PC-9 (cell line): ENCODE results near the gene HSPBP1. TPM values are rescaled to one million over a fixed set of nuclear protein-coding genes. Genes with fewer than 3 reads are reported as not detected.

Experiments
- BruUV-seq: library from RNA; stranded (reverse); fragments of 400-500 nt; replicated peaks from 2 replicates; lab custom pipeline; 2021; lab: Mats Ljungman, UMichigan
- CTCF ChIA-PET: fragments of 300-600 bp; sonication (Branson Sonifier 250); formaldehyde crosslinking; loops from one replicate; lab custom pipeline; 2022; ENCODE audit warnings: antibody characterized with exemption; lab: Charles Lee
- POLR2A ChIA-PET: fragments of 300-600 bp; sonication (Branson Sonifier 250); formaldehyde crosslinking; loops from one replicate; lab custom pipeline; 2022; ENCODE audit warnings: antibody characterized with exemption; ENCODE audit not compliant: unreplicated experiment; lab: Charles Lee
- DNase-seq, 2 experiments: peaks; one replicate each; pipeline versions ENCODE4 v3.0.0 to v3.0.0-alpha.2; 2015 to 2022; ENCODE audit warnings: mixed read lengths in 1 of 2
- H2AFZ ChIP-seq: fragments of 200-600 bp; sonication (generic); 2 replicates; pipeline ENCODE4 v1.8.1; 2017; ENCODE audit warnings: antibody characterized with exemption
- H3F3A ChIP-seq: fragments of 200-600 bp; sonication (generic); 2 replicates; pipeline ENCODE4 v1.8.1; 2017; ENCODE audit warnings: antibody characterized with exemption, mild to moderate bottlenecking, low read depth; ENCODE audit not compliant: insufficient read depth
- H3K27ac ChIP-seq: fragments of 200-600 bp; sonication (generic); 2 replicates; pipeline ENCODE4 v1.6.1; 2016; ENCODE audit warnings: mixed run types
- H3K27me3 ChIP-seq: fragments of 200-600 bp; sonication (generic); 2 replicates; pipeline ENCODE4 v1.6.1; 2016; ENCODE audit warnings: low read depth, mixed run types; ENCODE audit not compliant: insufficient read depth
- H3K36me3 ChIP-seq: fragments of 200-600 bp; sonication (generic); 2 replicates; pipeline ENCODE4 v1.6.1; 2016; ENCODE audit warnings: low read depth, mixed run types
- H3K4me1 ChIP-seq: fragments of 200-600 bp; sonication (generic); replicated peaks from 2 replicates; pipeline ENCODE4 v1.6.1; 2016; ENCODE audit warnings: mixed run types; ENCODE audit not compliant: insufficient read depth
- H3K4me2 ChIP-seq: fragments of 200-600 bp; sonication (generic); 2 replicates; pipeline ENCODE4 v1.6.1; 2017; ENCODE audit warnings: mixed run types
- H3K4me3 ChIP-seq: fragments of 200-600 bp; sonication (generic); 2 replicates; pipeline ENCODE4 v1.6.1; 2016; ENCODE audit warnings: mixed run types
- H3K79me2 ChIP-seq: fragments of 200-600 bp; sonication (generic); 2 replicates; pipeline ENCODE4 v1.6.1; 2017; ENCODE audit warnings: low read depth, mixed run types
- H3K9me2 ChIP-seq: fragments of 200-600 bp; sonication (generic); 2 replicates; pipeline ENCODE4 v1.8.1; 2017; ENCODE audit warnings: mild to moderate bottlenecking; ENCODE audit not compliant: insufficient read depth
- H3K9me3 ChIP-seq: fragments of 200-600 bp; sonication (generic); 2 replicates; pipeline ENCODE4 v1.8.1; 2016; ENCODE audit warnings: low read depth; ENCODE audit not compliant: insufficient read depth
- H4K20me1 ChIP-seq: fragments of 200-600 bp; sonication (generic); 2 replicates; pipeline ENCODE4 v1.8.1; 2017; ENCODE audit not compliant: insufficient read depth
- CTCF ChIP-seq: fragments of 200-600 bp; sonication (generic); conservative IDR thresholded peaks from 2 replicates; pipeline ENCODE4 v1.6.1; 2017; ENCODE audit warnings: mixed run types, antibody characterized with exemption, mild to moderate bottlenecking, moderate library complexity
- EZH2 ChIP-seq: fragments of 200-600 bp; sonication (generic); IDR thresholded peaks from 2 replicates; pipeline ENCODE4 v1.8.0; 2017; ENCODE audit warnings: antibody characterized with exemption, low read depth
- intact Hi-C: fragments of 100-400 bp; cut with micrococcal nuclease; formaldehyde crosslinking; loops from one replicate; pipeline ENCODE4 v1.10.0; 2022; ENCODE audit not compliant: unreplicated experiment
- total RNA-seq: library from RNA; stranded (reverse); gene quantifications from 2 replicates; pipeline ENCODE4 v1.2.3, GENCODE V29; 2021

HSPBP1 gene
- total RNA-seq, 1 experiment from 2014 or later = 66.2 TPM

GRCh38 chr19:55312621-55313512, 33.0 kb upstream of the HSPBP1 start:
- no peaks in the 10 kb centered on the region for H4K20me1 ChIP-seq
- ChIA-PET CTCF (interaction anchor here (0.7 kb wide), 1 partner anchor 149 kb away, joined by 5 read pairs; no protein-coding TSS in a partner anchor), POLR2A (interaction anchor here (0.8 kb wide), 1 partner anchor 44 kb away, joined by 10 read pairs; no protein-coding TSS in a partner anchor)
- BruUV-seq = no TSS peak
- no peak overlapping the region for H3K4me2 ChIP-seq
- no peaks in the 10 kb centered on the region for H3K9me3 ChIP-seq
- H3K4me3 ChIP-seq = no peak overlapping the region
- intact Hi-C loops = no loop called here
- no peaks in the 10 kb centered on the region; the same call in 1 of the 2 replicates for H3F3A ChIP-seq
- no peaks in the 10 kb centered on the region for H3K4me1 ChIP-seq
- H2AFZ ChIP-seq = no peak overlapping the region
- TF ChIP-seq CTCF (no peak), EZH2 (no peak)
- H3K79me2 ChIP-seq = no peaks in the 10 kb centered on the region
- no peak overlapping the region for H3K27ac ChIP-seq
- H3K27me3 ChIP-seq = no peaks in the 10 kb centered on the region
- no peaks in the 10 kb centered on the region for H3K9me2 ChIP-seq
- H3K36me3 ChIP-seq = no peaks in the 10 kb centered on the region
- no peak for DNase-seq

- intact Hi-C loops = no loop called here
- no peaks in the 10 kb centered on the region for H3K27me3 ChIP-seq
- H3K9me2 ChIP-seq = no peaks in the 10 kb centered on the region
- no peak for DNase-seq
- H3F3A ChIP-seq = no peaks in the 10 kb centered on the region; the same call in 1 of the 2 replicates
- H3K4me1 ChIP-seq = no peaks in the 10 kb centered on the region
- H3K27ac ChIP-seq = no peak overlapping the region
- TF ChIP-seq EZH2 (no peak), CTCF (no peak)
- H3K9me3 ChIP-seq = no peaks in the 10 kb centered on the region
- no peaks in the 10 kb centered on the region for H4K20me1 ChIP-seq
- ChIA-PET POLR2A (no interaction called here), CTCF (no interaction called here)
- no peaks in the 10 kb centered on the region for H3K36me3 ChIP-seq
- no peaks in the 10 kb centered on the region for H3K79me2 ChIP-seq
- no peak overlapping the region for H2AFZ ChIP-seq
- no peak overlapping the region for H3K4me2 ChIP-seq
- BruUV-seq = no TSS peak
- H3K4me3 ChIP-seq = no peak overlapping the region
These were observed 31.9 kb upstream of the HSPBP1 start for GRCh38 chr19:55311797-55312196.

- Histone ChIP-seq H4K20me1 (no peaks in the 10 kb centered on the region), H3K9me2 (no peaks in the 10 kb centered on the region), H3K79me2 (no peaks in the 10 kb centered on the region), H3K27ac (no peak overlapping the region), H3F3A (no peaks in the 10 kb centered on the region; the same call in 1 of the 2 replicates), H3K9me3 (no peaks in the 10 kb centered on the region), H2AFZ (no peak overlapping the region), H3K27me3 (no peaks in the 10 kb centered on the region), H3K4me2 (no peak overlapping the region), H3K4me3 (no peak overlapping the region), H3K4me1 (no peaks in the 10 kb centered on the region), H3K36me3 (no peaks in the 10 kb centered on the region)
- intact Hi-C loops = no loop called here
- DNase-seq = no peak
- CTCF ChIA-PET = no interaction called here
- BruUV-seq = no TSS peak
- POLR2A ChIA-PET = no interaction called here
- TF ChIP-seq EZH2 (no peak), CTCF (no peak)
These were observed 31.5 kb upstream of the HSPBP1 start for GRCh38 chr19:55311397-55311796.
